B cell (primary cell): Measurements from ENCODE around the gene FKBP6. TPM values are rescaled to one million over a fixed set of nuclear protein-coding genes. Genes with fewer than 3 reads are reported as not detected.

Source experiments
- ATAC-seq: fragments of 200-7000 bp; cut with Tn5 transposase; one replicate; pipeline ENCODE4 v1.10.0; 2021; ENCODE audit warnings: low read depth, mild to moderate bottlenecking, moderate number of reproducible peaks, moderate library complexity
- CTCF ChIA-PET: fragments of 350-600 bp; sonication (Branson Sonifier 250); formaldehyde crosslinking; loops from one replicate; lab custom pipeline; 2021; ENCODE audit warnings: antibody characterized with exemption, inconsistent platforms; lab: Charles Lee
- POLR2A ChIA-PET: fragments of 350-600 bp; sonication (Branson Sonifier 250); formaldehyde crosslinking; loops from one replicate; lab custom pipeline; 2021; ENCODE audit warnings: antibody characterized with exemption; lab: Charles Lee
- DNase-seq: peaks from one replicate; pipeline ENCODE4 v3.0.0; 2013
- H2AFZ ChIP-seq: 2 replicates; pipeline ENCODE4 v1.6.1; 2012; ENCODE audit warnings: mild to moderate bottlenecking, low read depth, low read length; ENCODE audit not compliant: insufficient read depth, poor library complexity, severe bottlenecking
- H3K27ac ChIP-seq, 2 donors: 1 replicate in 1 of 2; 2 replicates in 1 of 2; pipeline ENCODE4 v1.5.1; 2012 to 2013; ENCODE audit warnings: low read length in 2 of 2, mild to moderate bottlenecking in 2 of 2, moderate library complexity in 1 of 2
- H3K27me3 ChIP-seq, 4 experiments: fragments of 200-600 bp in 1 of 4; sonication (generic) in 1 of 4; replicated peaks in 1 of 4; 1 replicate in 2 of 4; 2 replicates in 2 of 4; pipeline versions ENCODE4 v1.6.1 to v1.7.0; 2013 to 2016; ENCODE audit warnings: low read length in 3 of 4, mild to moderate bottlenecking in 2 of 4, mixed read lengths in 1 of 4, moderate library complexity in 1 of 4; ENCODE audit not compliant: insufficient read depth in 4 of 4, control insufficient read depth in 3 of 4; ENCODE audit errors: control extremely low read depth in 1 of 4
- H3K36me3 ChIP-seq, 2 experiments: replicated peaks in 1 of 2; 1 replicate in 1 of 2; 2 replicates in 1 of 2; pipeline versions ENCODE4 v1.6.1 to v1.7.1; 2013; ENCODE audit warnings: low read length in 1 of 2; ENCODE audit not compliant: insufficient read depth in 2 of 2, control insufficient read depth in 1 of 2; ENCODE audit errors: control extremely low read depth in 1 of 2, extremely low read depth in 1 of 2
- H3K4me1 ChIP-seq, 2 donors: fragments of 200-600 bp in 1 of 2; sonication (generic) in 1 of 2; 1 replicate in 1 of 2; 2 replicates in 1 of 2; pipeline versions ENCODE4 v1.5.1 to v1.6.1; 2013 to 2017; ENCODE audit warnings: low read length in 2 of 2; ENCODE audit not compliant: control insufficient read depth in 2 of 2, insufficient read depth in 2 of 2
- H3K4me2 ChIP-seq: replicated peaks from 2 replicates; pipeline ENCODE3; 2012; ENCODE audit warnings: mild to moderate bottlenecking, low read depth, low read length; ENCODE audit not compliant: poor library complexity, severe bottlenecking
- H3K4me3 ChIP-seq, 5 experiments: fragments of 200-600 bp in 1 of 5; sonication (generic) in 1 of 5; 1 replicate in 3 of 5; 2 replicates in 2 of 5; pipeline versions ENCODE4 v1.5.1 to v1.7.0; 2011 to 2016; ENCODE audit warnings: low read length in 4 of 5, mild to moderate bottlenecking in 4 of 5, low read depth in 2 of 5, control low read depth in 1 of 5, moderate library complexity in 1 of 5; ENCODE audit not compliant: insufficient read depth in 1 of 5; ENCODE audit errors: control extremely low read depth in 1 of 5, extremely low read depth in 1 of 5
- H3K79me2 ChIP-seq: fragments of 200-600 bp; sonication (generic); one replicate; pipeline ENCODE4 v1.6.0; 2016; ENCODE audit warnings: low read length; ENCODE audit not compliant: control insufficient read depth, insufficient read depth
- H3K9ac ChIP-seq: fragments of 200-600 bp; sonication (generic); 2 replicates; pipeline ENCODE4 v1.6.1; 2017; ENCODE audit warnings: mild to moderate bottlenecking, low read length, moderate library complexity
- H3K9me3 ChIP-seq, 3 donors: one replicate each; pipeline versions ENCODE4 v1.6.1 to v1.7.1; 2013; ENCODE audit warnings: low read length in 2 of 3; ENCODE audit not compliant: control insufficient read depth in 2 of 3, insufficient read depth in 1 of 3; ENCODE audit errors: control extremely low read depth in 1 of 3
- H4K20me1 ChIP-seq: 2 replicates; pipeline ENCODE4 v1.6.0; 2012; ENCODE audit warnings: mild to moderate bottlenecking, low read length; ENCODE audit not compliant: insufficient read depth, control insufficient read depth, poor library complexity, severe bottlenecking
- H3K27ac Mint-ChIP-seq: one replicate; pipeline ENCODE4 v1.8.0; 2021; ENCODE audit warnings: mixed read lengths
- H3K27me3 Mint-ChIP-seq: one replicate; pipeline ENCODE4 v1.8.0; 2021; ENCODE audit warnings: mixed read lengths
- H3K4me1 Mint-ChIP-seq: one replicate; pipeline ENCODE4 v1.8.0; 2021; ENCODE audit warnings: mixed read lengths
- H3K4me3 Mint-ChIP-seq: one replicate; pipeline ENCODE4 v1.8.0; 2021; ENCODE audit warnings: mixed read lengths
- H3K9me3 Mint-ChIP-seq: one replicate; pipeline ENCODE4 v1.8.0; 2022; ENCODE audit warnings: mixed read lengths; ENCODE audit not compliant: insufficient read depth
- EZH2 ChIP-seq: IDR thresholded peaks from 2 replicates; pipeline ENCODE4 v1.6.1; 2012; ENCODE audit warnings: borderline replicate concordance, low read depth, mild to moderate bottlenecking, moderate library complexity, low read length; ENCODE audit not compliant: insufficient read depth, poor library complexity, severe bottlenecking
- WGBS: methylation state at CpG from one replicate; pipeline ENCODE4 v1.1.5; 2013; ENCODE audit warnings: missing lambda C conversion rate; ENCODE audit not compliant: insufficient coverage; 5-methylcytosine and 5-hydroxymethylcytosine counted together
- intact Hi-C: fragments of 100-400 bp; cut with micrococcal nuclease; formaldehyde crosslinking; loops from one replicate; pipeline ENCODE4 v1.10.0; 2022
- polyA plus RNA-seq: library from polyadenylated mRNA; depleted of rRNA; stranded (reverse); fragments of >200 nt; gene quantifications from 2 replicates; pipeline ENCODE4 v1.2.3, GENCODE V29; 2012
- total RNA-seq, 2 donors: library from RNA; stranded (reverse); fragments of 120-200 nt in 1 of 2; gene quantifications; 1 replicate in 1 of 2; 2 replicates in 1 of 2; pipeline versions ENCODE4 v1.2.3 to v1.2.4, GENCODE V29; 2013 to 2022
- TF ChIP-seq, protein P1 (sequence below): fragments of 200-600 bp; IDR thresholded peaks from one replicate; pipeline ENCODE4 v1.8.0; 2022; ENCODE audit warnings: antibody characterized with exemption, mild to moderate bottlenecking

Gene FKBP6
- total and polyA plus RNA-seq, 2 donors (not counting 1 experiment from before 2014, with no cell fraction given), result not detected

DNA sequence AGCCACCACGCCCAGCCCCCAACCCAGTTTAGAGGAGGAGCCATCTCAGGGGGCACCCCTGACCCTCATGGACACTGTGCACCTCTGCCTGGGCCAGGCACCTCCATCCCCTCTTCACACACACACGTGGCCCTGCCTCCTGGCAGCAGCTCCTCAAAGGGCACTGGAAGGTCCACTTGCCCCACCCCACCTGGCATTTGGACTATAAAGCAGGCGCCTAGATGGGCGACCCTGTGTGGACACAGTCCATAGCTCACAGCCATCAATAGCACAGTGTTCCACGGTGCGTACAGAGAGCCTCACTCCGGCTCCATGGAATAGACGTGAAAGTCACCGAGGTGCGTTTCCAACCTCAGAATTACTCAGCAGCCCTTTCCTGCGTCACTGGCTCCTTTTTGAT lies 41.0 kb downstream of the FKBP6 start:
- H3K4me2 ChIP-seq, result no peak overlapping the region
- H3K4me3 ChIP-seq, result no peak overlapping the region
- Mint-ChIP-seq H3K4me1 (peaks cover 14% of the 10 kb centered on the region), H3K27ac (no peak overlapping the region), H3K27me3 (peaks cover 8% of the 10 kb centered on the region), H3K4me3 (no peak overlapping the region), H3K9me3 (no peaks in the 10 kb centered on the region)
- no peak overlapping the region for H2AFZ ChIP-seq
- H3K36me3 ChIP-seq, result no peaks in the 10 kb centered on the region
- no peak for TF ChIP-seq EZH2
- TF ChIP-seq, protein P1, sequence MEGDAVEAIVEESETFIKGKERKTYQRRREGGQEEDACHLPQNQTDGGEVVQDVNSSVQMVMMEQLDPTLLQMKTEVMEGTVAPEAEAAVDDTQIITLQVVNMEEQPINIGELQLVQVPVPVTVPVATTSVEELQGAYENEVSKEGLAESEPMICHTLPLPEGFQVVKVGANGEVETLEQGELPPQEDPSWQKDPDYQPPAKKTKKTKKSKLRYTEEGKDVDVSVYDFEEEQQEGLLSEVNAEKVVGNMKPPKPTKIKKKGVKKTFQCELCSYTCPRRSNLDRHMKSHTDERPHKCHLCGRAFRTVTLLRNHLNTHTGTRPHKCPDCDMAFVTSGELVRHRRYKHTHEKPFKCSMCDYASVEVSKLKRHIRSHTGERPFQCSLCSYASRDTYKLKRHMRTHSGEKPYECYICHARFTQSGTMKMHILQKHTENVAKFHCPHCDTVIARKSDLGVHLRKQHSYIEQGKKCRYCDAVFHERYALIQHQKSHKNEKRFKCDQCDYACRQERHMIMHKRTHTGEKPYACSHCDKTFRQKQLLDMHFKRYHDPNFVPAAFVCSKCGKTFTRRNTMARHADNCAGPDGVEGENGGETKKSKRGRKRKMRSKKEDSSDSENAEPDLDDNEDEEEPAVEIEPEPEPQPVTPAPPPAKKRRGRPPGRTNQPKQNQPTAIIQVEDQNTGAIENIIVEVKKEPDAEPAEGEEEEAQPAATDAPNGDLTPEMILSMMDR, result no peak
- 88% methylated on average over 10 of the region's 11 CpGs for WGBS
- H3K27ac ChIP-seq, result no peak overlapping the region
- no peaks in the 10 kb centered on the region for H3K79me2 ChIP-seq
- CTCF ChIA-PET, result no interaction called here
- H3K9me3 ChIP-seq, result peaks cover 0 to 8% (median 0%) of the 10 kb centered on the region in 3 donors
- H4K20me1 ChIP-seq, result no peaks in the 10 kb centered on the region
- peaks cover 0 to 3% (median 0%) of the 10 kb centered on the region in 4 experiments for H3K27me3 ChIP-seq
- peaks cover 4 to 11% of the 10 kb centered on the region in 2 donors for H3K4me1 ChIP-seq
- DNase-seq, result no peak
- POLR2A ChIA-PET, result no interaction called here
- no peak overlapping the region for H3K9ac ChIP-seq
- no peak for ATAC-seq
- intact Hi-C loops, result no loop called here

DNA sequence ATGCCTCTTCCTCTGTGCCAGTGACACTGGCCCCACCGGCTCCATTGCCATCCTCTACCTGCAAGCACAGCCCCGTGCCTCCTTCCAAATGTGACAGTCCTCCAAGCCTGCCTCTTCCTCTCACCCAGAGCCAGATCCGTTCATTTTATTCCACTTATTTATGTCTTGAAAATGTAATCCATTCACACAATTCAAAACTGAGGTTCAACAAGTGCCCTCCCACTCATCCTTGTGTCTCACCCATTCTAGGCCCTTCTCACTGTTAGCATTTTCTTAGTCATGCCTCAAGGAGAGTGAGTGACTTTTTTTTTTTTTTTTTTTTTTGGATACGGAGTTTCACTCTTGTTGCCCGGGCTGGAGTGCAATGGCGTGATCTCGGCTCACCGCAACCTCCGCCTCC lies 41.7 kb downstream of the FKBP6 start:
- Histone ChIP-seq H2AFZ (no peak overlapping the region), H3K79me2 (no peaks in the 10 kb centered on the region), H3K4me3 (no peak overlapping the region), H3K27me3 (peaks cover 0 to 3% (median 0%) of the 10 kb centered on the region in 4 experiments), H3K9me3 (peaks cover 0 to 8% (median 0%) of the 10 kb centered on the region in 3 donors), H3K36me3 (no peaks in the 10 kb centered on the region), H3K9ac (no peak overlapping the region), H3K4me1 (peaks cover 4 to 11% of the 10 kb centered on the region in 2 donors), H3K4me2 (no peak overlapping the region), H4K20me1 (no peaks in the 10 kb centered on the region), H3K27ac (no peak overlapping the region)
- POLR2A ChIA-PET, result interaction anchor here (0.7 kb wide), 1 partner anchor 98 kb away, joined by 10 read pairs; no protein-coding TSS in a partner anchor
- intact Hi-C loops, result no loop called here
- no peak for TF ChIP-seq EZH2
- TF ChIP-seq, protein P1, result no peak
- CTCF ChIA-PET, result no interaction called here
- 96% methylated on average over 8 of the region's 9 CpGs for WGBS
- DNase-seq (no peak), ATAC-seq (no peak)
- Mint-ChIP-seq H3K27me3 (peaks cover 8% of the 10 kb centered on the region), H3K4me3 (no peak overlapping the region), H3K4me1 (peaks cover 14% of the 10 kb centered on the region), H3K9me3 (no peaks in the 10 kb centered on the region), H3K27ac (no peak overlapping the region)
